ENCODE measurements around the gene MRGPRX3. TPM values are rescaled to one million over a fixed set of nuclear protein-coding genes. Genes with fewer than 3 reads are reported as not detected.
A peak's percentile ranks its signal among the peaks of the same experiment; 100 is the strongest.

Gene MRGPRX3
- total and polyA plus RNA-seq, 4 experiments from 2014 or later, result not detected

- Mint-ChIP-seq H3K9me3 (no peaks in the 10 kb centered on the region), H3K4me3 (peak overlapping the region; percentile 90 to 98 (median 94)), H3K4me1 (peaks cover 22 to 51% (median 31%) of the 10 kb centered on the region in 4 donors), H3K27me3 (peaks cover 1 to 4% of the 10 kb centered on the region in 2 donors), H3K36me3 (peaks cover 14 to 31% of the 10 kb centered on the region in 2 donors), H3K27ac (peak overlapping the region; percentile 65 to 94 (median 92))
- Histone ChIP-seq H3K9me3 (ENCODE audit: control insufficient read depth in 1 of 2, low read length in 2 of 2) (no peaks in the 10 kb centered on the region), H3K4me1 (ENCODE audit: insufficient read depth, low read length) (peaks cover 21% of the 10 kb centered on the region), H3K27ac (ENCODE audit: low read depth, low read length) (peak overlapping the region; percentile 56), H3K4me3 (ENCODE audit: low read length in 2 of 2) (peak overlapping the region; percentile 92 to 95), H3K27me3 (ENCODE audit: insufficient read depth, low read length) (no peaks in the 10 kb centered on the region), H3K36me3 (ENCODE audit: insufficient read depth, low read length) (peaks cover 5% of the 10 kb centered on the region)
- ChIA-PET CTCF (ENCODE audit: partially characterized antibody) (interaction anchor here (0.6 to 5.7 kb wide), 18 partner anchors 10 to 617 kb away, joined by 3 to 56 read pairs (median 4); partner anchors contain the start of genes SERGEF and SPTY2D1), POLR2A (ENCODE audit: partially characterized antibody) (interaction anchor here (1.2 to 2.2 kb wide), 5 partner anchors 10 to 421 kb away, joined by 3 to 29 read pairs (median 7); partner anchors contain the start of genes SERGEF and TSG101)
- peak in 2 of 5 donors; percentile 4 for DNase-seq
- intact Hi-C loops (cut with micrococcal nuclease), result loop anchor here (10.0 kb wide), 1 partner anchor 220 kb away; the partner anchor contains the start of genes GTF2H1 and HPS5
Measured at GRCh38 chr11:18105086-18105801, 27.1 kb upstream of the MRGPRX3 start.

GRCh38 chr11:18105802-18106574, 26.4 kb upstream of the MRGPRX3 start, which contains the start of gene SAAL1:
Gene SAAL1, minus strand, starts transcription at chr11:18106082. Its CDS starts 41 bp downstream, at chr11:18106041.
- peak within 1 kb of the TSS; percentile 65 to 94 (median 92) for H3K27ac Mint-ChIP-seq
- H3K27me3 Mint-ChIP-seq, result peaks cover 1 to 7% of the 10 kb centered on the region in 2 donors
- ChIA-PET CTCF (ENCODE audit: partially characterized antibody) (interaction anchor here (0.6 to 5.7 kb wide), 34 partner anchors 8 to 820 kb away, joined by 3 to 56 read pairs (median 4); partner anchors contain the start of genes SERGEF and SPTY2D1), POLR2A (ENCODE audit: partially characterized antibody) (interaction anchor here (0.9 to 2.2 kb wide), 7 partner anchors 9 to 421 kb away, joined by 3 to 29 read pairs (median 4); partner anchors contain the start of genes SERGEF and TSG101)
- Histone ChIP-seq H3K4me1 (ENCODE audit: insufficient read depth, low read length) (peaks cover 21% of the 10 kb centered on the region), H3K9me3 (ENCODE audit: control insufficient read depth in 1 of 2, low read length in 2 of 2) (no peaks in the 10 kb centered on the region), H3K27ac (ENCODE audit: low read depth, low read length) (peak within 1 kb of the TSS; percentile 56), H3K36me3 (ENCODE audit: insufficient read depth, low read length) (peaks cover 5% of the 10 kb centered on the region), H3K4me3 (ENCODE audit: low read length in 2 of 2) (peak within 1 kb of the TSS; percentile 92 to 95), H3K27me3 (ENCODE audit: insufficient read depth, low read length) (no peaks in the 10 kb centered on the region)
- H3K36me3 Mint-ChIP-seq, result peaks cover 14 to 29% of the 10 kb centered on the region in 2 donors
- H3K9me3 Mint-ChIP-seq, result no peaks in the 10 kb centered on the region
- DNase-seq, result peak; percentile 79 to 84 (median 83)
- intact Hi-C loops (cut with micrococcal nuclease), result loop anchor here (1.0 to 10.0 kb wide), 4 partner anchors 93 to 420 kb away; partner anchors contain the start of genes GTF2H1, HPS5, SERGEF and TSG101
- peaks cover 22 to 50% (median 29%) of the 10 kb centered on the region in 4 donors for H3K4me1 Mint-ChIP-seq
- peak within 1 kb of the TSS; percentile 90 to 98 (median 94) for H3K4me3 Mint-ChIP-seq

- peaks cover 5% of the 10 kb centered on the region for H3K36me3 ChIP-seq (ENCODE audit: insufficient read depth, low read length)
- H3K4me3 Mint-ChIP-seq, result peak overlapping the region; percentile 90 to 98 (median 94)
- peaks cover 5 to 9% of the 10 kb centered on the region in 2 donors for H3K27me3 Mint-ChIP-seq
- peaks cover 7 to 23% of the 10 kb centered on the region in 2 donors for H3K36me3 Mint-ChIP-seq
- H3K4me1 ChIP-seq (ENCODE audit: insufficient read depth, low read length), result peaks cover 21% of the 10 kb centered on the region
- H3K27ac ChIP-seq (ENCODE audit: low read depth, low read length), result no peak overlapping the region
- no peak overlapping the region for H3K4me3 ChIP-seq (ENCODE audit: low read length in 2 of 2)
- no peaks in the 10 kb centered on the region for H3K27me3 ChIP-seq (ENCODE audit: insufficient read depth, low read length)
- intact Hi-C loops (cut with micrococcal nuclease), result loop anchor here (1.0 to 10.0 kb wide), 4 partner anchors 93 to 420 kb away; partner anchors contain the start of genes GTF2H1, HPS5, SERGEF and TSG101
- no peaks in the 10 kb centered on the region for H3K9me3 Mint-ChIP-seq
- peaks cover 16 to 43% (median 23%) of the 10 kb centered on the region in 4 donors for H3K4me1 Mint-ChIP-seq
- CTCF ChIA-PET (ENCODE audit: partially characterized antibody), result interaction anchor here (0.7 to 5.7 kb wide), 31 partner anchors 9 to 821 kb away, joined by 3 to 56 read pairs (median 4); partner anchors contain the start of genes SERGEF and SPTY2D1
- H3K27ac Mint-ChIP-seq, result peak overlapping the region in 3 of 7 donors; percentile 13 to 65 (median 60)
- no peak for DNase-seq
- H3K9me3 ChIP-seq (ENCODE audit: control insufficient read depth in 1 of 2, low read length in 2 of 2), result no peaks in the 10 kb centered on the region
- POLR2A ChIA-PET (ENCODE audit: partially characterized antibody), result interaction anchor here (0.9 to 2.2 kb wide), 6 partner anchors 9 to 420 kb away, joined by 3 to 29 read pairs (median 6); partner anchors contain the start of genes SERGEF and TSG101
Measured at GRCh38 chr11:18106688-18107087, 25.7 kb upstream of the MRGPRX3 start.

GRCh38 chr11:18108254-18108653, 24.1 kb upstream of the MRGPRX3 start:
- no peak overlapping the region for H3K27ac Mint-ChIP-seq
- ChIA-PET CTCF (ENCODE audit: partially characterized antibody) (interaction anchor here (5.7 kb wide), 1 partner anchor 117 kb away, joined by 56 read pairs; no protein-coding TSS in a partner anchor), POLR2A (ENCODE audit: partially characterized antibody) (no interaction called here)
- H3K27me3 ChIP-seq (ENCODE audit: insufficient read depth, low read length), result no peaks in the 10 kb centered on the region
- H3K27ac ChIP-seq (ENCODE audit: low read depth, low read length), result no peak overlapping the region
- no peaks in the 10 kb centered on the region for H3K9me3 Mint-ChIP-seq
- no peaks in the 10 kb centered on the region for H3K9me3 ChIP-seq (ENCODE audit: control insufficient read depth in 1 of 2, low read length in 2 of 2)
- DNase-seq, result no peak
- peaks cover 13 to 33% (median 18%) of the 10 kb centered on the region in 4 donors for H3K4me1 Mint-ChIP-seq
- peaks cover 5 to 14% of the 10 kb centered on the region in 2 donors for H3K27me3 Mint-ChIP-seq
- H3K4me3 ChIP-seq (ENCODE audit: low read length in 2 of 2), result no peak overlapping the region
- H3K36me3 Mint-ChIP-seq, result peaks cover 0 to 8% of the 10 kb centered on the region in 2 donors
- no peaks in the 10 kb centered on the region for H3K36me3 ChIP-seq (ENCODE audit: insufficient read depth, low read length)
- intact Hi-C loops (cut with micrococcal nuclease), result loop anchor here (10.0 kb wide), 1 partner anchor 217 kb away; the partner anchor contains the start of genes GTF2H1 and HPS5
- peaks cover 21% of the 10 kb centered on the region for H3K4me1 ChIP-seq (ENCODE audit: insufficient read depth, low read length)
- peak overlapping the region in 1 of 8 donors; percentile 8 for H3K4me3 Mint-ChIP-seq

GRCh38 chr11:18111005-18111404, 21.4 kb upstream of the MRGPRX3 start:
- Histone ChIP-seq H3K4me3 (ENCODE audit: low read length in 2 of 2) (no peak overlapping the region), H3K27me3 (ENCODE audit: insufficient read depth, low read length) (no peaks in the 10 kb centered on the region), H3K9me3 (ENCODE audit: control insufficient read depth in 1 of 2, low read length in 2 of 2) (no peaks in the 10 kb centered on the region), H3K27ac (ENCODE audit: low read depth, low read length) (no peak overlapping the region), H3K4me1 (ENCODE audit: insufficient read depth, low read length) (peaks cover 6% of the 10 kb centered on the region), H3K36me3 (ENCODE audit: insufficient read depth, low read length) (no peaks in the 10 kb centered on the region)
- POLR2A ChIA-PET (ENCODE audit: partially characterized antibody), result no interaction called here
- Mint-ChIP-seq H3K27me3 (peaks cover 11 to 30% of the 10 kb centered on the region in 2 donors), H3K9me3 (no peaks in the 10 kb centered on the region), H3K27ac (peak overlapping the region in 1 of 7 donors; percentile 38), H3K36me3 (no peaks in the 10 kb centered on the region), H3K4me3 (no peak overlapping the region), H3K4me1 (peaks cover 7 to 15% (median 10%) of the 10 kb centered on the region in 4 donors)
- DNase-seq, result no peak
- intact Hi-C loops (cut with micrococcal nuclease), result no loop called here
- CTCF ChIA-PET (ENCODE audit: partially characterized antibody), result interaction anchor here (1.0 to 3.9 kb wide), 4 partner anchors 17 to 654 kb away, joined by 3 to 19 read pairs (median 3); no protein-coding TSS in a partner anchor

- CTCF ChIA-PET (ENCODE audit: partially characterized antibody), result interaction anchor here (0.6 to 4.7 kb wide), 38 partner anchors 10 to 685 kb away, joined by 3 to 55 read pairs (median 4); partner anchors contain the start of genes SAAL1 and SERGEF
- H3K4me3 Mint-ChIP-seq, result peak overlapping the region in 1 of 8 donors; percentile 7
- H3K27me3 ChIP-seq (ENCODE audit: insufficient read depth, low read length), result no peaks in the 10 kb centered on the region
- H3K4me3 ChIP-seq (ENCODE audit: low read length in 2 of 2), result no peak overlapping the region
- H3K36me3 ChIP-seq (ENCODE audit: insufficient read depth, low read length), result no peaks in the 10 kb centered on the region
- peak overlapping the region in 2 of 7 donors; percentile 10 to 70 for H3K27ac Mint-ChIP-seq
- H3K36me3 Mint-ChIP-seq, result no peaks in the 10 kb centered on the region
- H3K27me3 Mint-ChIP-seq, result peaks cover 10 to 23% of the 10 kb centered on the region in 2 donors
- H3K9me3 Mint-ChIP-seq, result no peaks in the 10 kb centered on the region
- no peak overlapping the region for H3K27ac ChIP-seq (ENCODE audit: low read depth, low read length)
- peaks cover 4 to 7% (median 5%) of the 10 kb centered on the region in 4 donors for H3K4me1 Mint-ChIP-seq
- H3K9me3 ChIP-seq (ENCODE audit: control insufficient read depth in 1 of 2, low read length in 2 of 2), result no peaks in the 10 kb centered on the region
- H3K4me1 ChIP-seq (ENCODE audit: insufficient read depth, low read length), result no peaks in the 10 kb centered on the region
- DNase-seq, result peak; percentile 60 to 67 (median 63)
- intact Hi-C loops (cut with micrococcal nuclease), result loop anchor here (1.0 kb wide), 2 partner anchors 617 to 687 kb away; no protein-coding TSS in a partner anchor
- POLR2A ChIA-PET (ENCODE audit: partially characterized antibody), result interaction anchor here (1.1 kb wide), 1 partner anchor 9 kb away, joined by 4 read pairs; the partner anchor contains the start of gene SAAL1
Measured at GRCh38 chr11:18115360-18116127, 16.8 kb upstream of the MRGPRX3 start.

Data from CD4-positive, alpha-beta memory T cell (primary cell).